ENCODE results near the gene TIMELESS. TPM values are rescaled to one million over a fixed set of nuclear protein-coding genes. Genes with fewer than 3 reads are reported as not detected.

Gene TIMELESS
- total RNA-seq, 2 experiments from 2014 or later, result 60.1 to 62.6 TPM

DNA sequence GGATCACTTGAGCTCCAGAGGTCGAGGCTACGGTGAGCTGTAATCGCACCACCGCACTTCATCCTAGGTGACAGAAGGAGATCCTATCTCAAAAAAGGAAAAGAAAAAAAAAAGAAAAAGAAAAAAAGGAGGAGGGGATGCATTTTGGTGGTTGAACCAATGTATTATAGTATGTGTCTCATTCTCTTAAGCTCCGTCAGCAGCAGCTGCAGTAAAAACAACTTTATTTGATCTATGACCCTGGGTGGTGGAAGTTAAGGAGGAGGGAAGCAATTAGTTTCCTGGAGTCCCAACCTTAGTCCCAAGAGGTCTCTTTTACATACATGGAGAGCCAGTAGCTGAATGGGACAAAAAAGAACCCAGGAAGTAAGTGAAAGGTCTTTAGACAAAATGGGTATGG is 59.8 kb downstream of the TIMELESS start:
- Mint-ChIP-seq H3K27ac (no peak overlapping the region), H3K27me3 (no peaks in the 10 kb centered on the region), H3K4me3 (no peak overlapping the region), H3K36me3 (no peaks in the 10 kb centered on the region), H3K9me3 (no peaks in the 10 kb centered on the region), H3K4me1 (ENCODE audit: low read depth) (no peaks in the 10 kb centered on the region)
- intact Hi-C loops (cut with micrococcal nuclease), result no loop called here
- CTCF ChIA-PET, result interaction anchor here (0.5 to 0.8 kb wide), 2 partner anchors 151 to 173 kb away, joined by 3 read pairs; no protein-coding TSS in a partner anchor
- no peak for DNase-seq
- POLR2A ChIA-PET, result no interaction called here

GRCh38 chr12:56387152-56387736 is 62.0 kb downstream of the TIMELESS start:
- Mint-ChIP-seq H3K27me3 (no peaks in the 10 kb centered on the region), H3K4me1 (ENCODE audit: low read depth) (no peaks in the 10 kb centered on the region), H3K36me3 (no peaks in the 10 kb centered on the region), H3K4me3 (no peak overlapping the region), H3K27ac (no peak overlapping the region), H3K9me3 (no peaks in the 10 kb centered on the region)
- ChIA-PET CTCF (no interaction called here), POLR2A (interaction anchor here (0.6 kb wide), 1 partner anchor 119 kb away, joined by 3 read pairs; no protein-coding TSS in a partner anchor)
- intact Hi-C loops (cut with micrococcal nuclease), result no loop called here
- no peak for DNase-seq

DNA sequence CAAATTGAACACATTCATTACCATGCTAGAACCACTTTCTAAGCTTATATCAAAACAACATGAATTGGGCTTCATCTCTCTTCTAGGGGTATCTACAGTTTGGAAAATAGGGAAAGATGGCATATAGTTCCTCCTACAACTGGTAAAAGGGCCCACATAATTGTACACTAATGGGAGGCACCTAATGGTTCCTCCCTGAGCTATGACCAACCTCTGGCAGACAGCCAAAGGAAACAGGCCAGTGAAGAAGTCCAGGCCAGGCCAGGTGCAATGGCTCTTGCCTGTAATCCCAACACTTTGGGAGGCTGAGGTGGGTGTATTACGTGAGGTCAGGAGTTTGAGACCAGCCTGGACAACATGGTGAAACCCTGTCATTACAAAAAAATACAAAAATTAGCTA is 63.4 kb downstream of the TIMELESS start:
- DNase-seq, result no peak
- Mint-ChIP-seq H3K9me3 (no peaks in the 10 kb centered on the region), H3K27ac (no peak overlapping the region), H3K27me3 (no peaks in the 10 kb centered on the region), H3K4me1 (ENCODE audit: low read depth) (no peaks in the 10 kb centered on the region), H3K4me3 (no peak overlapping the region), H3K36me3 (no peaks in the 10 kb centered on the region)
- CTCF ChIA-PET, result no interaction called here
- intact Hi-C loops (cut with micrococcal nuclease), result no loop called here
- POLR2A ChIA-PET, result no interaction called here

DNA sequence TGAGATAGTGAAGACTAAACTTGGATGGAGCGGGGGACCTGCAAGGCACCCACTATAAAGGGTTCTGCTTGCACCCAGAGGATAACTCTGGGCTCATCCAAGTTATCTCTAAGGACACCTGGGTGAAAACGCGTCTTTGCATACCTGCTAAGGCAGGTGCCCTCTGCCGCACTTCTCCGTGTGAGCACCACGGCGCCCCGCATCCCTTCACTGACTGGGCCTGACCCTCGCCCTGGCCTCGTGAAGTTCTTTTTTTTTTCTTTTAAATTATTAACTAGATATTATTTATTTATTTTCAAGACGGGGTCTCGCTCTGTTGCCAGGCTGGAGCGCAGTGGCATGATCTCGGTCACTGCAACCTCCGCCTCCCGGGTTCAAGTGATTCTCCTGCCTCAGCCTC is 66.6 kb downstream of the TIMELESS start:
- H3K27me3 Mint-ChIP-seq, result no peaks in the 10 kb centered on the region
- intact Hi-C loops (cut with micrococcal nuclease), result no loop called here
- DNase-seq, result no peak
- H3K9me3 Mint-ChIP-seq, result no peaks in the 10 kb centered on the region
- H3K27ac Mint-ChIP-seq, result no peak overlapping the region
- POLR2A ChIA-PET, result interaction anchor here (1.1 to 1.2 kb wide), 2 partner anchors 140 to 263 kb away, joined by 3 read pairs; partner anchors contain the start of gene ATP5F1B
- no peak overlapping the region for H3K4me3 Mint-ChIP-seq
- CTCF ChIA-PET, result no interaction called here
- H3K4me1 Mint-ChIP-seq (ENCODE audit: low read depth), result peaks cover under 1% of the 10 kb centered on the region
- no peaks in the 10 kb centered on the region for H3K36me3 Mint-ChIP-seq

- Mint-ChIP-seq H3K4me3 (no peak overlapping the region), H3K4me1 (ENCODE audit: low read depth) (peaks cover 3% of the 10 kb centered on the region), H3K27ac (no peak overlapping the region), H3K9me3 (no peaks in the 10 kb centered on the region), H3K27me3 (peaks cover 1% of the 10 kb centered on the region), H3K36me3 (no peaks in the 10 kb centered on the region)
- intact Hi-C loops (cut with micrococcal nuclease), result loop anchor here (1.0 kb wide), 1 partner anchor 86 kb away; no protein-coding TSS in a partner anchor
- DNase-seq, result no peak
- ChIA-PET POLR2A (interaction anchor here (0.7 kb wide), 1 partner anchor 537 kb away, joined by 3 read pairs; no protein-coding TSS in a partner anchor), CTCF (interaction anchor here (2.6 kb wide), 1 partner anchor 86 kb away, joined by 12 read pairs; no protein-coding TSS in a partner anchor)
These were observed 71.3 kb downstream of the TIMELESS start for GRCh38 chr12:56377989-56378316.

- no peaks in the 10 kb centered on the region for H3K36me3 Mint-ChIP-seq
- DNase-seq, result peak; percentile 29
- peaks cover 1% of the 10 kb centered on the region for H3K27me3 Mint-ChIP-seq
- no peaks in the 10 kb centered on the region for H3K9me3 Mint-ChIP-seq
- H3K4me1 Mint-ChIP-seq (ENCODE audit: low read depth), result peaks cover 3% of the 10 kb centered on the region
- intact Hi-C loops (cut with micrococcal nuclease), result loop anchor here (1.0 kb wide), 1 partner anchor 87 kb away; no protein-coding TSS in a partner anchor
- POLR2A ChIA-PET, result no interaction called here
- H3K27ac Mint-ChIP-seq, result no peak overlapping the region
- H3K4me3 Mint-ChIP-seq, result no peak overlapping the region
- CTCF ChIA-PET, result interaction anchor here (2.6 kb wide), 1 partner anchor 87 kb away, joined by 12 read pairs; no protein-coding TSS in a partner anchor
These were observed 71.8 kb downstream of the TIMELESS start for GRCh38 chr12:56377310-56377988.

GRCh38 chr12:56375598-56376434 is 73.4 kb downstream of the TIMELESS start:
- ChIA-PET CTCF (interaction anchor here (1.2 to 2.6 kb wide), 2 partner anchors 18 to 88 kb away, joined by 3 to 12 read pairs; no protein-coding TSS in a partner anchor), POLR2A (no interaction called here)
- no peaks in the 10 kb centered on the region for H3K36me3 Mint-ChIP-seq
- no peak overlapping the region for H3K27ac Mint-ChIP-seq
- H3K27me3 Mint-ChIP-seq, result peaks cover 1% of the 10 kb centered on the region
- H3K4me3 Mint-ChIP-seq, result no peak overlapping the region
- peaks cover 3% of the 10 kb centered on the region for H3K4me1 Mint-ChIP-seq (ENCODE audit: low read depth)
- no peaks in the 10 kb centered on the region for H3K9me3 Mint-ChIP-seq
- intact Hi-C loops (cut with micrococcal nuclease), result no loop called here
- DNase-seq, result no peak

- Mint-ChIP-seq H3K9me3 (no peaks in the 10 kb centered on the region), H3K4me1 (ENCODE audit: low read depth) (peaks cover 3% of the 10 kb centered on the region), H3K36me3 (no peaks in the 10 kb centered on the region), H3K27me3 (peaks cover 1% of the 10 kb centered on the region), H3K4me3 (no peak overlapping the region), H3K27ac (no peak overlapping the region)
- ChIA-PET POLR2A (no interaction called here), CTCF (interaction anchor here (0.6 to 1.2 kb wide), 4 partner anchors 12 to 109 kb away, joined by 3 to 5 read pairs (median 3); no protein-coding TSS in a partner anchor)
- no peak for DNase-seq
- intact Hi-C loops (cut with micrococcal nuclease), result no loop called here
These were observed 74.3 kb downstream of the TIMELESS start for GRCh38 chr12:56374726-56375597.

DNA sequence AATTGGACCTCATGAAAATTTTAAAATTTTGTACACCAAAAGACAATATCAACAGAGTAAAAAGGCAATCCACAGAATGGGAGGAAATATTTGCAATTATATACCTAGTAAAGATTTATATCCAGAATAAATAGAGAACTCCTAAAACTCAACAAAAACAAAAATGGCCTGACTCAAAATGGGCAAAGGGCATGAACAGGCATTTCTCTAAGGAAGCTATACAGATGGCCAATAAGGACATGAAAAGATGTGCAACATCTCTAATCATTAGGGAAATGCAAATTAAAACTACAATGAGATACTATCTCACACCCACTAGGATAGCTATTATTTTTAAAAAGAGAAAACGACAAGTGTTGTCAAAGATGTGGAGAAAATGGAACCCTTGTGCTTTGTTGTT is 75.7 kb downstream of the TIMELESS start:
- Mint-ChIP-seq H3K9me3 (no peaks in the 10 kb centered on the region), H3K4me3 (no peak overlapping the region), H3K27me3 (peaks cover 1% of the 10 kb centered on the region), H3K4me1 (ENCODE audit: low read depth) (peaks cover 3% of the 10 kb centered on the region), H3K36me3 (no peaks in the 10 kb centered on the region), H3K27ac (no peak overlapping the region)
- no peak for DNase-seq
- intact Hi-C loops (cut with micrococcal nuclease), result no loop called here
- POLR2A ChIA-PET, result no interaction called here
- CTCF ChIA-PET, result interaction anchor here (1.2 kb wide), 1 partner anchor 11 kb away, joined by 3 read pairs; the partner anchor contains the start of gene APOF

DNA sequence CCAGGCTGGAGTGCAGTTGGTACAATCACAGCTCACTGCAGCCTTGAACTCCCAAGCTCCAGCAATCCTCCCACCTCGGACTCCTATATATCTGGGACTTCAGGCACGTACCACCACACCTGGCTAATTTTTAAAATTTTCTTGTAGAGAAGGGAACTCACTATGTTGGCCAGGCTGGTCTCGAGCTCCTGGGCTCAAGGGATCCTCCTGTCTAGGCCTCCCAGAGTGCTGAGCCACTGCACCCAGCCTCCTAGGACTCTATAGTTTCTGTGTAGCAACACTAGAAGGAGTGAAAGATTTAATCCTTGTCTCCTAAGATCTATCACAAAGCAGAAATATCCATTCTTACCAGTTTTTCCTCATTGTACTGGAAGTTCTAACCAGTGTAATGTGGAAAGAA is 82.3 kb downstream of the TIMELESS start:
- ChIA-PET CTCF (no interaction called here), POLR2A (no interaction called here)
- H3K27me3 Mint-ChIP-seq, result no peaks in the 10 kb centered on the region
- H3K4me3 Mint-ChIP-seq, result no peak overlapping the region
- H3K4me1 Mint-ChIP-seq (ENCODE audit: low read depth), result no peaks in the 10 kb centered on the region
- no peak overlapping the region for H3K27ac Mint-ChIP-seq
- DNase-seq, result no peak
- intact Hi-C loops (cut with micrococcal nuclease), result no loop called here
- H3K9me3 Mint-ChIP-seq, result no peaks in the 10 kb centered on the region
- no peaks in the 10 kb centered on the region for H3K36me3 Mint-ChIP-seq
